SK-N-SH treated with all-trans-retinoic acid at 6 μM for 48 hours (cell line): ENCODE measurements around the gene CEP295NL.
A peak's percentile ranks its signal among the peaks of the same experiment; 100 is the strongest.

Source experiments
- ATAC-seq: fragments of 200-7000 bp; cut with Tn5 transposase; 3 replicates; pipeline ENCODE4 v1.9.1; 2020; ENCODE audit warnings: mild to moderate bottlenecking, moderate library complexity
- ARNTL ChIP-seq: fragments of 450-650 bp; formaldehyde crosslinking; IDR thresholded peaks from 2 replicates; pipeline ENCODE4 v1.5.0; 2020; ENCODE audit warnings: low read depth, mild to moderate bottlenecking, moderate library complexity, borderline replicate concordance
- BACH2 ChIP-seq: fragments of 250-450 bp; sonication (Bioruptor Pico); IDR thresholded peaks from 2 replicates; pipeline ENCODE4 v1.9.0; 2021; ENCODE audit warnings: mild to moderate bottlenecking, borderline replicate concordance
- CSDC2 ChIP-seq: fragments of 250-450 bp; sonication (Bioruptor Pico); IDR thresholded peaks from 2 replicates; pipeline ENCODE4 v1.5.0; 2020; ENCODE audit warnings: mild to moderate bottlenecking, moderate library complexity
- ESRRG ChIP-seq: fragments of 250-450 bp; sonication (Bioruptor Pico); IDR thresholded peaks from 2 replicates; pipeline ENCODE4 v1.6.1; 2021; ENCODE audit warnings: mild to moderate bottlenecking
- GLIS3 ChIP-seq: fragments of 250-450 bp; sonication (Bioruptor Pico); IDR thresholded peaks from 2 replicates; pipeline ENCODE4 v1.5.0; 2020; ENCODE audit warnings: mild to moderate bottlenecking, moderate library complexity
- ISL1 ChIP-seq: fragments of 250-450 bp; sonication (Bioruptor Pico); IDR thresholded peaks from 2 replicates; pipeline ENCODE4 v2.1.2; 2022; ENCODE audit warnings: mild to moderate bottlenecking, moderate library complexity
- OSR1 ChIP-seq: fragments of 250-450 bp; sonication (Bioruptor Pico); IDR thresholded peaks from 2 replicates; pipeline ENCODE4 v1.8.0; 2022; ENCODE audit warnings: moderate library complexity, mild to moderate bottlenecking, inconsistent platforms
- PATZ1 ChIP-seq: fragments of 250-450 bp; sonication (Bioruptor Pico); IDR thresholded peaks from 2 replicates; pipeline ENCODE4 v1.8.0; 2020; ENCODE audit warnings: mild to moderate bottlenecking, moderate library complexity, borderline replicate concordance
- PPARA ChIP-seq: fragments of 250-450 bp; sonication (Bioruptor Pico); IDR thresholded peaks from 2 replicates; pipeline ENCODE4 v1.5.0; 2020; ENCODE audit warnings: mild to moderate bottlenecking, borderline replicate concordance
- RARB ChIP-seq: fragments of 250-450 bp; sonication (Bioruptor Pico); IDR thresholded peaks from 2 replicates; pipeline ENCODE4 v1.8.0; 2021; ENCODE audit warnings: mild to moderate bottlenecking, moderate library complexity
- SNAI2 ChIP-seq: fragments of 250-450 bp; sonication (Bioruptor Pico); IDR thresholded peaks from 2 replicates; pipeline ENCODE4 v1.5.0; 2020; ENCODE audit warnings: mild to moderate bottlenecking, moderate library complexity
- TCF4 ChIP-seq: fragments of 250-450 bp; sonication (Bioruptor Pico); IDR thresholded peaks from 2 replicates; pipeline ENCODE4 v1.8.0; 2021; ENCODE audit warnings: mild to moderate bottlenecking, moderate library complexity, borderline replicate concordance
- TOX ChIP-seq: fragments of 250-450 bp; sonication (Bioruptor Pico); IDR thresholded peaks from 2 replicates; pipeline ENCODE4 v1.8.0; 2021; ENCODE audit warnings: mild to moderate bottlenecking, moderate library complexity, borderline replicate concordance
- ZC3H10 ChIP-seq: fragments of 250-450 bp; sonication (Bioruptor Pico); IDR thresholded peaks from 2 replicates; pipeline ENCODE4 v1.5.1; 2021; ENCODE audit warnings: mild to moderate bottlenecking, moderate library complexity
- ZFP3 ChIP-seq: fragments of 250-450 bp; sonication (Bioruptor Pico); IDR thresholded peaks from 2 replicates; pipeline ENCODE4 v1.5.0; 2020; ENCODE audit warnings: mild to moderate bottlenecking, moderate library complexity
- ZFP30 ChIP-seq: fragments of 450-650 bp; formaldehyde crosslinking; IDR thresholded peaks from 2 replicates; pipeline ENCODE4 v1.5.0; 2022; ENCODE audit warnings: mild to moderate bottlenecking, moderate library complexity
- ZNF565 ChIP-seq: fragments of 450-650 bp; formaldehyde crosslinking; conservative IDR thresholded peaks from 2 replicates; pipeline ENCODE4 v1.5.0; 2020; ENCODE audit warnings: low read depth, mild to moderate bottlenecking, moderate library complexity
- ZNF70 ChIP-seq: fragments of 450-650 bp; formaldehyde crosslinking; IDR thresholded peaks from 2 replicates; pipeline ENCODE4 v1.5.0; 2020; ENCODE audit warnings: mild to moderate bottlenecking, moderate library complexity
- ZNF8 ChIP-seq: fragments of 450-650 bp; formaldehyde crosslinking; IDR thresholded peaks from 2 replicates; pipeline ENCODE4 v1.5.0; 2020; ENCODE audit warnings: mild to moderate bottlenecking, moderate library complexity
- TF ChIP-seq, protein P1 (sequence below): fragments of 250-450 bp; sonication (Bioruptor Pico); IDR thresholded peaks from 2 replicates; pipeline ENCODE4 v1.5.1; 2020; ENCODE audit warnings: low read depth, mild to moderate bottlenecking, moderate library complexity
- TF ChIP-seq, protein P2 (sequence below): fragments of 250-450 bp; sonication (Bioruptor Pico); IDR thresholded peaks from 2 replicates; pipeline ENCODE4 v1.5.1; 2021; ENCODE audit warnings: mild to moderate bottlenecking, moderate library complexity
- TF ChIP-seq, protein P3 (sequence below): fragments of 250-450 bp; sonication (Bioruptor Pico); IDR thresholded peaks from 2 replicates; pipeline ENCODE4 v1.5.0; 2020; ENCODE audit warnings: mild to moderate bottlenecking, moderate library complexity
- TF ChIP-seq, protein P4 (sequence below): fragments of 250-450 bp; sonication (Bioruptor Pico); IDR thresholded peaks from 2 replicates; pipeline ENCODE4 v1.8.0; 2021; ENCODE audit warnings: low read depth, mild to moderate bottlenecking, moderate library complexity, borderline replicate concordance

CEP295NL gene

GRCh38 chr17:78935419-78936323 is 32.7 kb upstream of the CEP295NL start:
- ATAC-seq, result peak; percentile 69
- TF ChIP-seq BACH2 (CRISPR knock-in tag), result no peak
- no peak for TF ChIP-seq ZNF8 (CRISPR knock-in tag)
- peak; percentile 87; the same call in 1 of the 2 replicates for TF ChIP-seq GLIS3 (CRISPR knock-in tag)
- no peak for TF ChIP-seq ZNF70
- TF ChIP-seq, protein P1, sequence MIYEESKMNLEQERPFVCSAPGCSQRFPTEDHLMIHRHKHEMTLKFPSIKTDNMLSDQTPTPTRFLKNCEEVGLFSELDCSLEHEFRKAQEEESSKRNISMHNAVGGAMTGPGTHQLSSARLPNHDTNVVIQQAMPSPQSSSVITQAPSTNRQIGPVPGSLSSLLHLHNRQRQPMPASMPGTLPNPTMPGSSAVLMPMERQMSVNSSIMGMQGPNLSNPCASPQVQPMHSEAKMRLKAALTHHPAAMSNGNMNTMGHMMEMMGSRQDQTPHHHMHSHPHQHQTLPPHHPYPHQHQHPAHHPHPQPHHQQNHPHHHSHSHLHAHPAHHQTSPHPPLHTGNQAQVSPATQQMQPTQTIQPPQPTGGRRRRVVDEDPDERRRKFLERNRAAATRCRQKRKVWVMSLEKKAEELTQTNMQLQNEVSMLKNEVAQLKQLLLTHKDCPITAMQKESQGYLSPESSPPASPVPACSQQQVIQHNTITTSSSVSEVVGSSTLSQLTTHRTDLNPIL, result no peak
- TF ChIP-seq SNAI2 (CRISPR knock-in tag), result no peak
- TF ChIP-seq, protein P2, sequence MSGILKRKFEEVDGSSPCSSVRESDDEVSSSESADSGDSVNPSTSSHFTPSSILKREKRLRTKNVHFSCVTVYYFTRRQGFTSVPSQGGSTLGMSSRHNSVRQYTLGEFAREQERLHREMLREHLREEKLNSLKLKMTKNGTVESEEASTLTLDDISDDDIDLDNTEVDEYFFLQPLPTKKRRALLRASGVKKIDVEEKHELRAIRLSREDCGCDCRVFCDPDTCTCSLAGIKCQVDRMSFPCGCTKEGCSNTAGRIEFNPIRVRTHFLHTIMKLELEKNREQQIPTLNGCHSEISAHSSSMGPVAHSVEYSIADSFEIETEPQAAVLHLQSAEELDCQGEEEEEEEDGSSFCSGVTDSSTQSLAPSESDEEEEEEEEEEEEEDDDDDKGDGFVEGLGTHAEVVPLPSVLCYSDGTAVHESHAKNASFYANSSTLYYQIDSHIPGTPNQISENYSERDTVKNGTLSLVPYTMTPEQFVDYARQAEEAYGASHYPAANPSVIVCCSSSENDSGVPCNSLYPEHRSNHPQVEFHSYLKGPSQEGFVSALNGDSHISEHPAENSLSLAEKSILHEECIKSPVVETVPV (CRISPR knock-in tag), result no peak
- TF ChIP-seq, protein P3, sequence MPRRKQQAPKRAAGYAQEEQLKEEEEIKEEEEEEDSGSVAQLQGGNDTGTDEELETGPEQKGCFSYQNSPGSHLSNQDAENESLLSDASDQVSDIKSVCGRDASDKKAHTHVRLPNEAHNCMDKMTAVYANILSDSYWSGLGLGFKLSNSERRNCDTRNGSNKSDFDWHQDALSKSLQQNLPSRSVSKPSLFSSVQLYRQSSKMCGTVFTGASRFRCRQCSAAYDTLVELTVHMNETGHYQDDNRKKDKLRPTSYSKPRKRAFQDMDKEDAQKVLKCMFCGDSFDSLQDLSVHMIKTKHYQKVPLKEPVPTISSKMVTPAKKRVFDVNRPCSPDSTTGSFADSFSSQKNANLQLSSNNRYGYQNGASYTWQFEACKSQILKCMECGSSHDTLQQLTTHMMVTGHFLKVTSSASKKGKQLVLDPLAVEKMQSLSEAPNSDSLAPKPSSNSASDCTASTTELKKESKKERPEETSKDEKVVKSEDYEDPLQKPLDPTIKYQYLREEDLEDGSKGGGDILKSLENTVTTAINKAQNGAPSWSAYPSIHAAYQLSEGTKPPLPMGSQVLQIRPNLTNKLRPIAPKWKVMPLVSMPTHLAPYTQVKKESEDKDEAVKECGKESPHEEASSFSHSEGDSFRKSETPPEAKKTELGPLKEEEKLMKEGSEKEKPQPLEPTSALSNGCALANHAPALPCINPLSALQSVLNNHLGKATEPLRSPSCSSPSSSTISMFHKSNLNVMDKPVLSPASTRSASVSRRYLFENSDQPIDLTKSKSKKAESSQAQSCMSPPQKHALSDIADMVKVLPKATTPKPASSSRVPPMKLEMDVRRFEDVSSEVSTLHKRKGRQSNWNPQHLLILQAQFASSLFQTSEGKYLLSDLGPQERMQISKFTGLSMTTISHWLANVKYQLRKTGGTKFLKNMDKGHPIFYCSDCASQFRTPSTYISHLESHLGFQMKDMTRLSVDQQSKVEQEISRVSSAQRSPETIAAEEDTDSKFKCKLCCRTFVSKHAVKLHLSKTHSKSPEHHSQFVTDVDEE (CRISPR knock-in tag), result peak; percentile 90
- 0 out of 2 replicates have a peak, but pooled peaks have one; percentile 6 for TF ChIP-seq TOX (CRISPR knock-in tag)
- TF ChIP-seq PPARA (CRISPR knock-in tag), result no peak
- TF ChIP-seq, protein P4, sequence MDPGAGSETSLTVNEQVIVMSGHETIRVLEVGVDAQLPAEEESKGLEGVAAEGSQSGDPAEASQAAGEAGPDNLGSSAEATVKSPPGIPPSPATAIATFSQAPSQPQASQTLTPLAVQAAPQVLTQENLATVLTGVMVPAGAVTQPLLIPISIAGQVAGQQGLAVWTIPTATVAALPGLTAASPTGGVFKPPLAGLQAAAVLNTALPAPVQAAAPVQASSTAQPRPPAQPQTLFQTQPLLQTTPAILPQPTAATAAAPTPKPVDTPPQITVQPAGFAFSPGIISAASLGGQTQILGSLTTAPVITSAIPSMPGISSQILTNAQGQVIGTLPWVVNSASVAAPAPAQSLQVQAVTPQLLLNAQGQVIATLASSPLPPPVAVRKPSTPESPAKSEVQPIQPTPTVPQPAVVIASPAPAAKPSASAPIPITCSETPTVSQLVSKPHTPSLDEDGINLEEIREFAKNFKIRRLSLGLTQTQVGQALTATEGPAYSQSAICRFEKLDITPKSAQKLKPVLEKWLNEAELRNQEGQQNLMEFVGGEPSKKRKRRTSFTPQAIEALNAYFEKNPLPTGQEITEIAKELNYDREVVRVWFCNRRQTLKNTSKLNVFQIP (CRISPR knock-in tag), result no peak
- no peak for TF ChIP-seq ZC3H10 (CRISPR knock-in tag)
- 0 out of 2 replicates have a peak, but pooled peaks have one; percentile 86 for TF ChIP-seq ZNF565 (CRISPR knock-in tag)
- peak; percentile 75; the same call in 1 of the 2 replicates for TF ChIP-seq PATZ1 (CRISPR knock-in tag)
- no peak for TF ChIP-seq RARB (CRISPR knock-in tag)
- no peak for TF ChIP-seq OSR1 (CRISPR knock-in tag)
- peak; percentile 93 for TF ChIP-seq TCF4 (CRISPR knock-in tag)
- no peak for TF ChIP-seq ZFP30 (CRISPR knock-in tag)
- TF ChIP-seq ESRRG (CRISPR knock-in tag), result 0 out of 2 replicates have a peak, but pooled peaks have one; percentile 70
- no peak for TF ChIP-seq ISL1
- 0 out of 2 replicates have a peak, but pooled peaks have one; percentile 43 for TF ChIP-seq CSDC2 (CRISPR knock-in tag)
- TF ChIP-seq ZFP3 (CRISPR knock-in tag), result peak; percentile 65; the same call in 1 of the 2 replicates
- TF ChIP-seq ARNTL (CRISPR knock-in tag), result no peak
- TF ChIP-seq, all 23 proteins: peak for 9
